ENCODE measurements around the gene CEP41.

GRCh38 chr7:130473289-130473688 lies 32.5 kb upstream of the CEP41 start:
- TF ChIP-seq POLR2A (IDR thresholded peaks at IDR 0.05) (no peak), CTCF (IDR thresholded peaks at IDR 0.05) (no peak)
